HepG2 (cell line): ENCODE results near the gene RIBC1. TPM values are rescaled to one million over a fixed set of nuclear protein-coding genes. Genes with fewer than 3 reads are reported as not detected.

Experiments
- ETS1 ChIP-seq: sonication (generic); formaldehyde crosslinking; IDR thresholded peaks from 2 replicates; pipeline ENCODE4 v1.4.0; 2020; ENCODE audit warnings: missing genetic modification reagents
- JUND ChIP-seq: sonication (generic); formaldehyde crosslinking; IDR thresholded peaks from 2 replicates; pipeline ENCODE4 v1.8.0; 2022; ENCODE audit warnings: mild to moderate bottlenecking, missing genetic modification reagents
- KDM2A ChIP-seq: sonication (generic); formaldehyde crosslinking; IDR thresholded peaks from 2 replicates; pipeline ENCODE4 v1.4.0; 2020; ENCODE audit warnings: low read depth, missing genetic modification reagents, borderline replicate concordance
- PAXIP1 ChIP-seq: sonication (generic); formaldehyde crosslinking; conservative IDR thresholded peaks from 2 replicates; pipeline ENCODE4 v1.4.0; 2020; ENCODE audit warnings: mild to moderate bottlenecking, missing genetic modification reagents, moderate library complexity
- POLR2G ChIP-seq: fragments of 200-400 bp; formaldehyde crosslinking; IDR thresholded peaks from 2 replicates; pipeline ENCODE4 v1.6.1; 2018; ENCODE audit warnings: mild to moderate bottlenecking, low read depth, low read length, moderate library complexity
- SALL1 ChIP-seq: sonication (generic); formaldehyde crosslinking; IDR thresholded peaks from 2 replicates; pipeline ENCODE4 v1.8.0; 2022; ENCODE audit warnings: mild to moderate bottlenecking, missing genetic modification reagents
- TP53 ChIP-seq: sonication (generic); formaldehyde crosslinking; conservative IDR thresholded peaks from 2 replicates; pipeline ENCODE4 v1.4.0; 2020; ENCODE audit warnings: missing genetic modification reagents
- ZBTB44 ChIP-seq: sonication (generic); formaldehyde crosslinking; IDR thresholded peaks from 2 replicates; pipeline ENCODE4 v1.4.0; 2020; ENCODE audit warnings: missing genetic modification reagents
- ZFX ChIP-seq: sonication (generic); formaldehyde crosslinking; IDR thresholded peaks from 2 replicates; pipeline ENCODE4 v1.4.0; 2020; ENCODE audit warnings: mild to moderate bottlenecking, low read depth, missing genetic modification reagents, moderate library complexity
- ZFY ChIP-seq: sonication (generic); formaldehyde crosslinking; IDR thresholded peaks from 2 replicates; pipeline ENCODE4 v1.4.0; 2020; ENCODE audit warnings: missing genetic modification reagents
- ZMYM4 ChIP-seq: sonication (generic); formaldehyde crosslinking; IDR thresholded peaks from 2 replicates; pipeline ENCODE4 v1.8.1; 2023; ENCODE audit warnings: mild to moderate bottlenecking, missing genetic modification reagents
- ZNF570 ChIP-seq: sonication (generic); formaldehyde crosslinking; IDR thresholded peaks from 2 replicates; pipeline ENCODE4 v1.4.0; 2020; ENCODE audit warnings: mild to moderate bottlenecking, missing genetic modification reagents, borderline replicate concordance
- ZNF687 ChIP-seq: sonication (generic); formaldehyde crosslinking; IDR thresholded peaks from 2 replicates; pipeline ENCODE4 v1.5.1; 2020; ENCODE audit warnings: mild to moderate bottlenecking, missing genetic modification reagents, moderate library complexity
- polyA plus RNA-seq, 8 experiments: library from polyadenylated mRNA; depleted of rRNA in 3 of 8; stranded (reverse) in 7 of 8; unstranded in 1 of 8; fragments of >200 nt; fragmentation: Illumina TruSeq in 4 of 8; extraction: Trizol in 4 of 8; gene quantifications; 2 replicates each; pipeline versions ENCODE4 v1.2.1 to v1.2.3, GENCODE V29; 2011 to 2016; ENCODE audit warnings: low read depth in 4 of 8, missing spikeins in 1 of 8, mixed read lengths in 1 of 8; ENCODE audit not compliant: insufficient read depth in 1 of 8
- total RNA-seq, 5 experiments: library from RNA; depleted of rRNA; stranded (reverse); fragments of >200 nt; fragmentation: Illumina TruSeq; extraction: Trizol; gene quantifications; 2 replicates each; pipeline ENCODE4 v1.2.3, GENCODE V29; 2016; ENCODE audit warnings: low read depth in 1 of 5
- TF ChIP-seq, protein P1 (sequence below): sonication (generic); formaldehyde crosslinking; IDR thresholded peaks from 2 replicates; pipeline ENCODE4 v1.5.0; 2020; ENCODE audit warnings: missing genetic modification reagents

The RIBC1 gene
- total and polyA plus RNA-seq, 2 of the 13 experiments (the other 11 are each of a cell fraction or from before 2014, with no cell fraction given): 0.55 TPM; not detected in 1

DNA sequence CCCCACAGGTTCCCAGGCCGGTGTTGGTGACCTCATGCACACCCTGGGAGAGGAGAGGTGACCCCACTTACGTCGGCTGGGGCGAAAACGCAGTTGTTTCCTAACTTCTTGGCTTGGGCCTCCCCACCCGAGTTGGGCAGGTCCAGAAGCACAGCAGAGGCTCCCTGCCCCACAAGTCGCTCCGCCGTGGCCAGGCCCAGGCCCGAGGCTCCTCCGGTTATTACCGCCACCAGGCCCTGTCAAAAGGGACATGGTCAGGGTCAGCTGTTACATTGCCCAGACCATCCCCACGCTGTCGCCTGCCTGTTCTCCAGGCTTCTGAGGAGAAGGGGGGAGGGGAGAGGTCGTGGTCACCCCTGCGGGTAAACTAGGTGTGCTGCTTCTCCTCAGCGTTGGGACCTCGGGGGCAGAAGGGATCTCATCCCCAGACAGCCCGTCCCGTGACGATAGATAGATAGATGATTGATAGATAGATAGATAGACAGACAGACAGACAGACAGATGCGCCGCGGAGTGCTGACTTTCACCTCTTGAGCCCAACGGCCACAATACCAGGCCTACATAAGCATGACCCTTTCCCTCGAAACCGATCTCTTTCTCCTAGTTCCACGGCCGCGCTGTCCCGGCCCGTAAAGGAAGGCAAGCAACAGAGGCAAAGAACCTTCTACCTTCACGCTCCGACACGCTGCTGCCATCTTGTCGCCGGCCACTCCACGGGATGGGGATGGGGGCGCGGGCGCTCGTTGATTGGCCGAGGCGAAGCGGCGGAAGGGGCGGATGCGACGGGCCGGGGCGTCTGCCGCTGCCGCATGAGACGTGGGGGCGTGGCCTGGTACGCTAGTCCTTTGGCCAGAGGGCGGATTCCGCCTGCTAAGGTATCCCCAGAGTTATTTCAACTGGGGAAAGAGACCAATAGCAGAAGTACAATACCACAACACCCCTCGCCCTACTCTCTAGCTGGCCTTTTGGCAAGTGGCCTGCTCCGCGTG lies 11.3 kb downstream of the RIBC1 start, which contains the start of gene HSD17B10 (continued):
- TF ChIP-seq PAXIP1 (no peak), ZFX (CRISPR knock-in tag) (peak; percentile 52), ZFY (CRISPR knock-in tag) (0 out of 2 replicates have a peak, but pooled peaks have one; percentile 8), ZBTB44 (CRISPR knock-in tag) (no peak), SALL1 (peak; percentile 54; the same call in 1 of the 2 replicates), ETS1 (CRISPR knock-in tag) (no peak), ZMYM4 (no peak), POLR2G (peak; percentile 78), ZNF570 (CRISPR knock-in tag) (no peak), ZNF687 (peak; percentile 66), KDM2A (CRISPR knock-in tag) (peak; percentile 27; the same call in 1 of the 2 replicates), JUND (CRISPR knock-in tag) (no peak), TP53 (CRISPR knock-in tag) (no peak)
- TF ChIP-seq, protein P1, sequence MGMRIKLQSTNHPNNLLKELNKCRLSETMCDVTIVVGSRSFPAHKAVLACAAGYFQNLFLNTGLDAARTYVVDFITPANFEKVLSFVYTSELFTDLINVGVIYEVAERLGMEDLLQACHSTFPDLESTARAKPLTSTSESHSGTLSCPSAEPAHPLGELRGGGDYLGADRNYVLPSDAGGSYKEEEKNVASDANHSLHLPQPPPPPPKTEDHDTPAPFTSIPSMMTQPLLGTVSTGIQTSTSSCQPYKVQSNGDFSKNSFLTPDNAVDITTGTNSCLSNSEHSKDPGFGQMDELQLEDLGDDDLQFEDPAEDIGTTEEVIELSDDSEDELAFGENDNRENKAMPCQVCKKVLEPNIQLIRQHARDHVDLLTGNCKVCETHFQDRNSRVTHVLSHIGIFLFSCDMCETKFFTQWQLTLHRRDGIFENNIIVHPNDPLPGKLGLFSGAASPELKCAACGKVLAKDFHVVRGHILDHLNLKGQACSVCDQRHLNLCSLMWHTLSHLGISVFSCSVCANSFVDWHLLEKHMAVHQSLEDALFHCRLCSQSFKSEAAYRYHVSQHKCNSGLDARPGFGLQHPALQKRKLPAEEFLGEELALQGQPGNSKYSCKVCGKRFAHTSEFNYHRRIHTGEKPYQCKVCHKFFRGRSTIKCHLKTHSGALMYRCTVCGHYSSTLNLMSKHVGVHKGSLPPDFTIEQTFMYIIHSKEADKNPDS (CRISPR knock-in tag): no peak
